K562 (cell line): ENCODE results near the gene SLC11A1. TPM values are rescaled to one million over a fixed set of nuclear protein-coding genes. Genes with fewer than 3 reads are reported as not detected.
A peak's percentile ranks its signal among the peaks of the same experiment; 100 is the strongest.

Experiments
- ATAC-seq: fragments of 200-7000 bp; cut with Tn5 transposase; 3 replicates; pipeline ENCODE4 v1.9.1; 2020; ENCODE audit warnings: moderate library complexity
- BruUV-seq: library from RNA; stranded (reverse); fragments of 400-500 nt; replicated peaks from 2 replicates; lab custom pipeline; 2021; lab: Mats Ljungman, UMichigan
- CTCF ChIA-PET: fragments of 300-600 bp; formaldehyde crosslinking; extraction: SDS; loops from one replicate; lab custom pipeline; 2021; ENCODE audit warnings: low intra/inter-chr PET ratio; lab: Yijun Ruan, JAX
- POLR2A ChIA-PET: fragments of 300-600, 350-650 bp; sonication (Branson Sonifier 250); formaldehyde crosslinking; extraction: SDS; loops from one replicate; lab custom pipeline; 2021; ENCODE audit warnings: antibody characterized with exemption, inconsistent platforms; lab: Yijun Ruan, JAX
- DNase-seq, 4 experiments: peaks; one replicate each; pipeline versions ENCODE4 v3.0.0 to v3.0.0-alpha.2; 2011 to 2018; ENCODE audit warnings: low spot score in 3 of 4, mixed read lengths in 3 of 4; ENCODE audit errors: extremely low read depth in 1 of 4
- FAIRE-seq: peaks from 2 replicates; lab custom pipeline; 2011; peaks lifted over from hg19 to GRCh38; lab: Jason Lieb, UNC
- H2AFZ ChIP-seq: 2 replicates; pipeline ENCODE4 v1.6.0; 2011; ENCODE audit warnings: low read depth, low read length, control low read depth, inconsistent platforms
- H3K27ac ChIP-seq: fragments of 200-600 bp; 3 replicates; pipeline ENCODE4 v1.8.0; 2011; ENCODE audit warnings: low read depth, mild to moderate bottlenecking, control low read depth, inconsistent platforms, low read length, moderate library complexity, mixed read lengths; ENCODE audit errors: extremely low read depth
- H3K27me3 ChIP-seq, 2 experiments: fragments of 300-600 bp in 1 of 2; 2 replicates in 1 of 2; 3 replicates in 1 of 2; pipeline versions ENCODE4 v1.6.0 to v1.8.0; 2011; ENCODE audit warnings: inconsistent platforms in 2 of 2, low read length in 2 of 2, mild to moderate bottlenecking in 1 of 2, mixed read lengths in 1 of 2, moderate library complexity in 1 of 2; ENCODE audit not compliant: control insufficient read depth in 2 of 2, insufficient read depth in 2 of 2
- H3K36me3 ChIP-seq: fragments of 300-600 bp; 3 replicates; pipeline ENCODE4 v1.8.0; 2011; ENCODE audit warnings: mild to moderate bottlenecking, low read length, inconsistent platforms; ENCODE audit not compliant: control insufficient read depth, insufficient read depth
- H3K4me1 ChIP-seq, 2 experiments: fragments of 200-600 bp in 1 of 2; replicated peaks in 1 of 2; 2 replicates in 1 of 2; 3 replicates in 1 of 2; pipeline versions ENCODE4 v1.5.1 to v1.8.0; 2011; ENCODE audit warnings: inconsistent platforms in 2 of 2, low read length in 2 of 2, mild to moderate bottlenecking in 1 of 2, mixed read lengths in 1 of 2, moderate library complexity in 1 of 2; ENCODE audit not compliant: control insufficient read depth in 2 of 2, insufficient read depth in 2 of 2
- H3K4me2 ChIP-seq: 2 replicates; pipeline ENCODE4 v1.6.1; 2011; ENCODE audit warnings: low read length, control low read depth, inconsistent platforms, mixed read lengths; ENCODE audit not compliant: insufficient read depth
- H3K4me3 ChIP-seq: fragments of 200-600 bp; sonication (generic), shearing (Covaris generic); 2 replicates; pipeline ENCODE4 v1.5.1; 2016; ENCODE audit warnings: control low read depth, inconsistent platforms
- H3K79me2 ChIP-seq: fragments of 200-600 bp; 3 replicates; pipeline ENCODE4 v1.8.0; 2011; ENCODE audit warnings: low read length, inconsistent platforms; ENCODE audit not compliant: control insufficient read depth, insufficient read depth
- H3K9ac ChIP-seq, 2 experiments: 2 replicates each; pipeline versions ENCODE4 v1.6.0 to v1.6.1; 2011; ENCODE audit warnings: low read depth in 2 of 2, low read length in 2 of 2, control low read depth in 1 of 2, inconsistent platforms in 1 of 2, mild to moderate bottlenecking in 1 of 2, mixed read lengths in 1 of 2; ENCODE audit not compliant: insufficient read depth in 1 of 2
- H3K9me1 ChIP-seq: one replicate; pipeline ENCODE4 v1.6.0; 2011; ENCODE audit warnings: inconsistent platforms, mild to moderate bottlenecking, low read length, moderate library complexity; ENCODE audit not compliant: control insufficient read depth, insufficient read depth
- H3K9me3 ChIP-seq: replicated peaks from 2 replicates; pipeline ENCODE4 v1.5.1; 2011; ENCODE audit warnings: low read depth, low read length, inconsistent platforms; ENCODE audit not compliant: control insufficient read depth, insufficient read depth
- H4K20me1 ChIP-seq: replicated peaks from 2 replicates; pipeline ENCODE4 v1.6.1; 2011; ENCODE audit warnings: low read length, inconsistent platforms, mixed read lengths; ENCODE audit not compliant: control insufficient read depth, insufficient read depth
- ETV5 ChIP-seq: sonication (generic); formaldehyde crosslinking; IDR thresholded peaks from 2 replicates; pipeline ENCODE4 v1.4.0; 2020; ENCODE audit warnings: low read depth, mild to moderate bottlenecking, missing genetic modification reagents
- LEF1 ChIP-seq: fragments of 450-650 bp; IDR thresholded peaks from 2 replicates; pipeline ENCODE4 v1.6.1; 2016; ENCODE audit warnings: mild to moderate bottlenecking
- NFIC ChIP-seq: fragments of 450-650 bp; IDR thresholded peaks from 2 replicates; pipeline ENCODE4 v1.6.1; 2017; ENCODE audit warnings: mild to moderate bottlenecking, inconsistent platforms
- WGBS: fragments of 100-300 bp; shearing (Covaris generic); methylation state at CpG from one replicate; pipeline ENCODE4 v1.1.6; 2016; ENCODE audit warnings: low coverage, mixed read lengths; ENCODE audit not compliant: insufficient coverage; ENCODE audit errors: missing lambda C conversion rate; 5-methylcytosine and 5-hydroxymethylcytosine counted together
- in situ Hi-C: fragments of 300-500 bp; cut with MboI; formaldehyde crosslinking; loops from 4 replicates; pipeline ENCODE4 v1.15.0; 2018; ENCODE audit warnings: inconsistent platforms, mixed read lengths
- intact Hi-C: fragments of 100-400 bp; cut with micrococcal nuclease; formaldehyde crosslinking; loops from 2 replicates; pipeline ENCODE4 v1.14.2; 2022
- polyA plus RNA-seq, 8 experiments: library from polyadenylated mRNA; depleted of rRNA in 4 of 8; stranded (reverse) in 5 of 8; unstranded in 3 of 8; fragments of >200 nt; fragmentation: Nextera tagmentation in 2 of 8; fragmentation: Illumina TruSeq in 1 of 8; extraction: Ambion mirVana in 2 of 8; extraction: Trizol in 1 of 8; gene quantifications; 2 replicates each; pipeline versions ENCODE4 v1.2.1 to v1.2.3, GENCODE V29; 2011 to 2014; ENCODE audit warnings: inconsistent platforms in 1 of 8, missing spikeins in 1 of 8
- total RNA-seq, 7 experiments: library from RNA; depleted of rRNA in 6 of 7; stranded (reverse); fragments of >200 nt in 6 of 7; fragmentation: Illumina TruSeq in 2 of 7; extraction: Trizol in 2 of 7; gene quantifications; 2 replicates each; pipeline versions ENCODE4 v1.2.1 to v1.2.3, GENCODE V29; 2011 to 2021; ENCODE audit warnings: low replicate concordance in 1 of 7

SLC11A1 gene
- total and polyA plus RNA-seq, 9 of the 15 experiments (the other 6 are each of a cell fraction or from before 2014, with no cell fraction given), result 0.35 to 1.6 (median 0.65) TPM

GRCh38 chr2:218387369-218388194 is 5.5 kb downstream of the SLC11A1 start:
- 65% methylated on average over 23 of the region's 38 CpGs for WGBS
- Histone ChIP-seq H3K9me1 (no peaks in the 10 kb centered on the region), H3K4me2 (no peak overlapping the region), H3K79me2 (no peaks in the 10 kb centered on the region), H2AFZ (no peak overlapping the region), H3K36me3 (no peaks in the 10 kb centered on the region), H3K27me3 (no peaks in the 10 kb centered on the region), H4K20me1 (no peaks in the 10 kb centered on the region), H3K4me3 (no peak overlapping the region), H3K27ac (no peak overlapping the region), H3K4me1 (peaks cover 7 to 20% of the 10 kb centered on the region in 2 experiments; a peak in 4 of 5 replicates), H3K9ac (peak overlapping the region in 1 of 2 experiments; percentile 2; a peak in 2 of 4 replicates), H3K9me3 (no peaks in the 10 kb centered on the region)
- no peak for FAIRE-seq
- ChIA-PET POLR2A (interaction anchor here (0.7 to 1.2 kb wide), 2 partner anchors 54 to 183 kb away, joined by 3 to 5 read pairs; no protein-coding TSS in a partner anchor), CTCF (no interaction called here)
- intact Hi-C loops, result no loop called here
- BruUV-seq, result no TSS peak
- in situ Hi-C loops, result no loop called here
- no peak for DNase-seq
- ATAC-seq, result peak; percentile 49
- TF ChIP-seq LEF1 (no peak), ETV5 (CRISPR knock-in tag) (no peak), NFIC (peak; percentile 88)
